Measurements from ENCODE around the gene TNFRSF1A.

TNFRSF1A gene

DNA sequence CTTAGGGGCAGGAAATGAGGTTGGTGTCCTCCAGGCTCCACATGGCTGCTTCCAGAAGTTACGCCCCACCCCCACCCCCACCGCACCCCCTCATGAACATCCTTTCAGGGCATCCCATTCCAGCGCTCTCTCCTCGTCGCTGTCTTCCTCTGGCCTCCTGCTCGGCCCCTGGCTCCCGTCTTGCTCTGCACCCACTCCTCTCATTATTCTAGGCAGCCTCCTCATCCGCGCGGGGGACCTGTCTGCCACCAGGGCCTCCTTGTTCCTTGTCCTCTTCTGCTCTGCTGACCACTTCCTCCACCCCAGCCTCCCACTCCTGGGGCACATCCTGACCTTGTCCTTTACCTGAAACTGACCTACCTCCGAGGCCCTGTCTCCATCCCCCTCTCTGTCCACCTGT lies 61.2 kb downstream of the TNFRSF1A start:
- no peak overlapping the region for H2AFZ ChIP-seq (ENCODE audit: low read depth, low read length)
- no peak overlapping the region for H3K4me3 ChIP-seq (ENCODE audit: low read depth in 1 of 2, low read length in 2 of 2)
- no peak for TF ChIP-seq EZH2 (IDR thresholded peaks at IDR 0.05; ENCODE audit: borderline replicate concordance, low read depth, low read length, severe bottlenecking)
- TF ChIP-seq, protein P1, sequence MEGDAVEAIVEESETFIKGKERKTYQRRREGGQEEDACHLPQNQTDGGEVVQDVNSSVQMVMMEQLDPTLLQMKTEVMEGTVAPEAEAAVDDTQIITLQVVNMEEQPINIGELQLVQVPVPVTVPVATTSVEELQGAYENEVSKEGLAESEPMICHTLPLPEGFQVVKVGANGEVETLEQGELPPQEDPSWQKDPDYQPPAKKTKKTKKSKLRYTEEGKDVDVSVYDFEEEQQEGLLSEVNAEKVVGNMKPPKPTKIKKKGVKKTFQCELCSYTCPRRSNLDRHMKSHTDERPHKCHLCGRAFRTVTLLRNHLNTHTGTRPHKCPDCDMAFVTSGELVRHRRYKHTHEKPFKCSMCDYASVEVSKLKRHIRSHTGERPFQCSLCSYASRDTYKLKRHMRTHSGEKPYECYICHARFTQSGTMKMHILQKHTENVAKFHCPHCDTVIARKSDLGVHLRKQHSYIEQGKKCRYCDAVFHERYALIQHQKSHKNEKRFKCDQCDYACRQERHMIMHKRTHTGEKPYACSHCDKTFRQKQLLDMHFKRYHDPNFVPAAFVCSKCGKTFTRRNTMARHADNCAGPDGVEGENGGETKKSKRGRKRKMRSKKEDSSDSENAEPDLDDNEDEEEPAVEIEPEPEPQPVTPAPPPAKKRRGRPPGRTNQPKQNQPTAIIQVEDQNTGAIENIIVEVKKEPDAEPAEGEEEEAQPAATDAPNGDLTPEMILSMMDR (IDR thresholded peaks at IDR 0.05; ENCODE audit: borderline replicate concordance, extremely low read depth, low read length, poor library complexity, severe bottlenecking), result no peak
- ATAC-seq (ENCODE audit: insufficient read depth, low read depth) (no peak), DNase-seq (no peak)
- H3K4me2 ChIP-seq (ENCODE audit: insufficient read depth, low read length), result no peak overlapping the region
- no peaks in the 10 kb centered on the region for H4K20me1 ChIP-seq (ENCODE audit: insufficient read depth, low read length)
- peaks cover 13% of the 10 kb centered on the region for H3K27me3 ChIP-seq (ENCODE audit: insufficient read depth, low read length, poor library complexity)
- H3K36me3 ChIP-seq (ENCODE audit: insufficient read depth, low read length), result no peaks in the 10 kb centered on the region
- H3K79me2 ChIP-seq (ENCODE audit: insufficient read depth, low read length), result no peaks in the 10 kb centered on the region
- no peak overlapping the region for H3K9ac ChIP-seq (ENCODE audit: low read depth, low read length)
- H3K27ac ChIP-seq (ENCODE audit: low read length), result no peak overlapping the region
- H3K4me1 ChIP-seq (ENCODE audit: insufficient read depth, low read length), result peaks cover 9% of the 10 kb centered on the region
- H3K9me3 ChIP-seq (ENCODE audit: insufficient read depth, low read length, severe bottlenecking), result no peaks in the 10 kb centered on the region

DNA sequence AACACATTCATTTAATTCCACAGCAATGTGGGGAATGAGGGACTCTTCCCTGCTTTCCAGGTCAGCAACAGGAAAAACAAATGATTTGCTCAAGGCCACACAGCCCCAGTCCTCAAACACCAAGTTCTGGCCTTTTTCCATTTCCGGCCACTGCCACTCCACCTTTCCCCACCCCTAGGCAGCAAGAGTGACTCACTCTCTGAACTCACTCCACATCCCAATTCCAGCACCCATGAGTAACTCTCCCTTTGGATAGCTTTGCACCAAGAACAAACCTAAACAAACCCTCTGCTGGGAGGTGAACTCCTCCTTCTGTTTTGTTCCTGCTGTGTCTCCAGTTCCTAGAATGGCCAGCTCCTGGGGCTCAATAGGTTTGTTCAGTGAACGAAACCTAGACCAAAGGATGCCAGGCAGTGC lies 61.8 kb downstream of the TNFRSF1A start:
- Histone ChIP-seq H3K79me2 (ENCODE audit: insufficient read depth, low read length) (no peaks in the 10 kb centered on the region), H3K9me3 (ENCODE audit: insufficient read depth, low read length, severe bottlenecking) (no peaks in the 10 kb centered on the region), H3K27me3 (ENCODE audit: insufficient read depth, low read length, poor library complexity) (peaks cover 15% of the 10 kb centered on the region), H3K9ac (ENCODE audit: low read depth, low read length) (no peak overlapping the region), H3K4me1 (ENCODE audit: insufficient read depth, low read length) (peaks cover 9% of the 10 kb centered on the region), H2AFZ (ENCODE audit: low read depth, low read length) (no peak overlapping the region), H3K27ac (ENCODE audit: low read length) (no peak overlapping the region), H3K36me3 (ENCODE audit: insufficient read depth, low read length) (no peaks in the 10 kb centered on the region), H3K4me2 (ENCODE audit: insufficient read depth, low read length) (no peak overlapping the region), H3K4me3 (ENCODE audit: low read depth in 1 of 2, low read length in 2 of 2) (no peak overlapping the region), H4K20me1 (ENCODE audit: insufficient read depth, low read length) (no peaks in the 10 kb centered on the region)
- TF ChIP-seq, protein P1 (IDR thresholded peaks at IDR 0.05; ENCODE audit: borderline replicate concordance, extremely low read depth, low read length, poor library complexity, severe bottlenecking), result no peak
- no peak for TF ChIP-seq EZH2 (IDR thresholded peaks at IDR 0.05; ENCODE audit: borderline replicate concordance, low read depth, low read length, severe bottlenecking)
- DNase-seq (no peak), ATAC-seq (ENCODE audit: insufficient read depth, low read depth) (no peak)

DNA sequence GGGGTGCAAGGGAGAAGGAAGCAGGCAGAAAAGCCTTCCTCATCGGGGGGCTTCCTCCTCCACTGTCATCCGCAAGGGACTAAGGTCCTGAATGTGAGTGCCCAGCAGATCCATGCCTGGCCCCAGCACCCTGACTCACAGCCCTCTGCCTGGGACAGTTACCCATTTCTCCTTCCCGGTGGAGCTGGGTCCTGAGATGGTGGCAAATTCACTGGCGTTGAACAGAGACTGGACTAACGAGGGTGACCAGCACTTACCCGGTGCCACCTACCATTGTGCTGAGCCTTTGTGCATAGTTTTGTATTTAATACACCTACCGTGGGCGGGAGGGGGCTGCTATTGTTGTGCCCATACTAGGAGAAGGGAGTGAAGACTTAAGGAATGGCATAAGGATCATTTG lies 62.2 kb downstream of the TNFRSF1A start:
- no peak for ATAC-seq (ENCODE audit: insufficient read depth, low read depth)
- Histone ChIP-seq H3K27me3 (ENCODE audit: insufficient read depth, low read length, poor library complexity) (peaks cover 16% of the 10 kb centered on the region), H2AFZ (ENCODE audit: low read depth, low read length) (no peak overlapping the region), H4K20me1 (ENCODE audit: insufficient read depth, low read length) (no peaks in the 10 kb centered on the region), H3K79me2 (ENCODE audit: insufficient read depth, low read length) (no peaks in the 10 kb centered on the region), H3K4me1 (ENCODE audit: insufficient read depth, low read length) (peaks cover 9% of the 10 kb centered on the region), H3K36me3 (ENCODE audit: insufficient read depth, low read length) (no peaks in the 10 kb centered on the region), H3K4me3 (ENCODE audit: low read depth in 1 of 2, low read length in 2 of 2) (no peak overlapping the region), H3K4me2 (ENCODE audit: insufficient read depth, low read length) (no peak overlapping the region), H3K27ac (ENCODE audit: low read length) (no peak overlapping the region), H3K9ac (ENCODE audit: low read depth, low read length) (no peak overlapping the region), H3K9me3 (ENCODE audit: insufficient read depth, low read length, severe bottlenecking) (no peaks in the 10 kb centered on the region)
- no peak for TF ChIP-seq EZH2 (IDR thresholded peaks at IDR 0.05; ENCODE audit: borderline replicate concordance, low read depth, low read length, severe bottlenecking)
- TF ChIP-seq, protein P1 (IDR thresholded peaks at IDR 0.05; ENCODE audit: borderline replicate concordance, extremely low read depth, low read length, poor library complexity, severe bottlenecking), result no peak
- DNase-seq, result no peak

DNA sequence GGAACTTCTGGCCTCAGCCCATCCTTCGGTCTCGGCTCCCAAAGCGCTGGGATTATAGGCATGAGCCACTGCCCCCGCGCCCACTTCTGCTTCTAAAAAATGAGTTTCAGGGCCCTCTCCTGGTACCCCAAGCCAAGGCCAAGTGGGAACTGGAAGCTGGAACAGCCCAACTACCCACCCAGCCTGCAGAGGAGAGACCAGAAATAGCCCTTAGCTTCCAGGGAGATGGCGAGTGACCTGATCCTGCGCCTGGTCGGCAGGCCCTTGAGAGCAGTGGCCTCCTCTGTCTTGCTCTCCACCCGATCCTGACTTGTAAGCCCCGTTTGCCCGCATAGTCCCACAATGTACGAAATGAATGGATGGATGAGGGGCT lies 62.6 kb downstream of the TNFRSF1A start:
- H3K9ac ChIP-seq (ENCODE audit: low read depth, low read length), result no peak overlapping the region
- DNase-seq (no peak), ATAC-seq (ENCODE audit: insufficient read depth, low read depth) (no peak)
- no peaks in the 10 kb centered on the region for H3K79me2 ChIP-seq (ENCODE audit: insufficient read depth, low read length)
- TF ChIP-seq, protein P1 (IDR thresholded peaks at IDR 0.05; ENCODE audit: borderline replicate concordance, extremely low read depth, low read length, poor library complexity, severe bottlenecking), result no peak
- no peak for TF ChIP-seq EZH2 (IDR thresholded peaks at IDR 0.05; ENCODE audit: borderline replicate concordance, low read depth, low read length, severe bottlenecking)
- H3K4me1 ChIP-seq (ENCODE audit: insufficient read depth, low read length), result peaks cover 9% of the 10 kb centered on the region
- no peak overlapping the region for H3K27ac ChIP-seq (ENCODE audit: low read length)
- H3K4me2 ChIP-seq (ENCODE audit: insufficient read depth, low read length), result peak overlapping the region; percentile 60; the same call in 1 of the 2 replicates
- peaks cover 13% of the 10 kb centered on the region for H3K27me3 ChIP-seq (ENCODE audit: insufficient read depth, low read length, poor library complexity)
- H3K36me3 ChIP-seq (ENCODE audit: insufficient read depth, low read length), result no peaks in the 10 kb centered on the region
- H3K4me3 ChIP-seq (ENCODE audit: low read depth in 1 of 2, low read length in 2 of 2), result no peak overlapping the region
- H3K9me3 ChIP-seq (ENCODE audit: insufficient read depth, low read length, severe bottlenecking), result no peaks in the 10 kb centered on the region
- H4K20me1 ChIP-seq (ENCODE audit: insufficient read depth, low read length), result no peaks in the 10 kb centered on the region
- no peak overlapping the region for H2AFZ ChIP-seq (ENCODE audit: low read depth, low read length)
